LHCN-M2 (cell line): ENCODE data around the gene HHIPL1. TPM values are rescaled to one million over a fixed set of nuclear protein-coding genes. Genes with fewer than 3 reads are reported as not detected.

ENCODE experiments used
- DNase-seq: peaks from one replicate; pipeline ENCODE4 v3.0.0-alpha.2; 2012; ENCODE audit warnings: low read depth
- total RNA-seq: library from RNA; depleted of rRNA; stranded (reverse); fragments of >200 nt; gene quantifications from 2 replicates; pipeline ENCODE4 v1.2.3, GENCODE V29; 2014

Gene HHIPL1
- total RNA-seq, 1 experiment from 2014 or later: 0.92 TPM

- no peak for DNase-seq
Observed at GRCh38 chr14:99716091-99716849, 71.3 kb downstream of the HHIPL1 start.

- no peak for DNase-seq
Observed at GRCh38 chr14:99716850-99717681, 72.1 kb downstream of the HHIPL1 start.

GRCh38 chr14:99717682-99718013, 72.7 kb downstream of the HHIPL1 start:
- no peak for DNase-seq

- DNase-seq: no peak
Observed at GRCh38 chr14:99718031-99718810, 73.3 kb downstream of the HHIPL1 start.

GRCh38 chr14:99718811-99719192, 73.9 kb downstream of the HHIPL1 start:
- no peak for DNase-seq

- DNase-seq: no peak
Observed at GRCh38 chr14:99720941-99721791, 76.2 kb downstream of the HHIPL1 start.

- DNase-seq: no peak
Observed at GRCh38 chr14:99721792-99722516, 77.0 kb downstream of the HHIPL1 start.

GRCh38 chr14:99722741-99723140, 77.8 kb downstream of the HHIPL1 start:
- DNase-seq: no peak

GRCh38 chr14:99724196-99724891, 79.4 kb downstream of the HHIPL1 start:
- no peak for DNase-seq

GRCh38 chr14:99724939-99725773, 80.2 kb downstream of the HHIPL1 start:
- DNase-seq: no peak

- no peak for DNase-seq
Observed at GRCh38 chr14:99725774-99726537, 81.0 kb downstream of the HHIPL1 start.

- DNase-seq: no peak
Observed at GRCh38 chr14:99726538-99727095, 81.7 kb downstream of the HHIPL1 start.

- no peak for DNase-seq
Observed at GRCh38 chr14:99727096-99727870, 82.4 kb downstream of the HHIPL1 start.

GRCh38 chr14:99728231-99728920, 83.4 kb downstream of the HHIPL1 start:
- no peak for DNase-seq

GRCh38 chr14:99728981-99729451, 84.1 kb downstream of the HHIPL1 start:
- no peak for DNase-seq
